BLaER1 treated with 17β-estradiol and CSF1 and Interleukin-3, amounts not matched to agents 10 nM and 100 nM (cell line): ENCODE data around the gene JMJD1C.

ENCODE experiments used
- H3K27ac ChIP-seq, 11 experiments: shearing (Covaris generic); formaldehyde crosslinking; 2 replicates each; pipeline ENCODE4 v1.8.1; 2022
- H3K27me3 ChIP-seq, 11 experiments: shearing (Covaris generic); formaldehyde crosslinking; 2 replicates each; pipeline ENCODE4 v1.8.1; 2022
- H3K36me3 ChIP-seq, 11 experiments: shearing (Covaris generic); formaldehyde crosslinking; 2 replicates each; pipeline ENCODE4 v1.8.1; 2022
- H3K4me1 ChIP-seq, 10 experiments: shearing (Covaris generic); formaldehyde crosslinking; 2 replicates each; pipeline ENCODE4 v1.8.1; 2022
- H3K4me2 ChIP-seq, 11 experiments: shearing (Covaris generic); formaldehyde crosslinking; 2 replicates each; pipeline ENCODE4 v1.8.1; 2022
- H3K4me3 ChIP-seq, 10 experiments: shearing (Covaris generic); formaldehyde crosslinking; 2 replicates each; pipeline ENCODE4 v1.8.1; 2022
- H3K9ac ChIP-seq, 11 experiments: shearing (Covaris generic); formaldehyde crosslinking; 2 replicates each; pipeline ENCODE4 v1.8.1; 2022
- H3K9me3 ChIP-seq, 11 experiments: shearing (Covaris generic); formaldehyde crosslinking; replicated peaks in 1 of 11; 2 replicates each; pipeline ENCODE4 v1.8.1; 2022
- H4K20me1 ChIP-seq, 11 experiments: shearing (Covaris generic); formaldehyde crosslinking; 2 replicates each; pipeline ENCODE4 v1.8.1; 2022
- Cebpa-rat ChIP-seq, 11 experiments: shearing (Covaris generic); IDR thresholded peaks; 2 replicates each; pipeline ENCODE4 v1.8.1; 2022

Gene JMJD1C

GRCh38 chr10:63366933-63367332, 98.8 kb downstream of the JMJD1C start:
- H3K27me3 ChIP-seq = no peaks in the 10 kb centered on the region
- H3K27ac ChIP-seq = no peak overlapping the region
- no peak overlapping the region for H3K9ac ChIP-seq
- H4K20me1 ChIP-seq = peaks cover 0 to 14% (median under 1%) of the 10 kb centered on the region in 11 experiments; a peak in 5 of 22 replicates
- no peak for TF ChIP-seq Cebpa-rat (IDR thresholded peaks at IDR 0.05)
- no peak overlapping the region for H3K4me3 ChIP-seq
- no peak overlapping the region for H3K4me2 ChIP-seq
- H3K4me1 ChIP-seq = peaks cover 6 to 14% (median 13%) of the 10 kb centered on the region in 10 experiments
- H3K9me3 ChIP-seq = no peaks in the 10 kb centered on the region
- H3K36me3 ChIP-seq = peaks cover 0 to 17% (median 5%) of the 10 kb centered on the region in 11 experiments; a peak in 7 of 22 replicates

GRCh38 chr10:63365976-63366765, 99.6 kb downstream of the JMJD1C start:
- Histone ChIP-seq H3K9ac (no peak overlapping the region), H3K9me3 (no peaks in the 10 kb centered on the region), H3K4me3 (no peak overlapping the region), H3K4me1 (peaks cover 6 to 18% (median 13%) of the 10 kb centered on the region in 10 experiments), H3K27me3 (no peaks in the 10 kb centered on the region), H3K27ac (no peak overlapping the region), H3K4me2 (no peak overlapping the region), H4K20me1 (peaks cover 0 to 14% (median 4%) of the 10 kb centered on the region in 11 experiments; a peak in 4 of 22 replicates), H3K36me3 (peaks cover 0 to 17% (median 5%) of the 10 kb centered on the region in 11 experiments; a peak in 7 of 22 replicates)
- TF ChIP-seq Cebpa-rat (IDR thresholded peaks at IDR 0.05) = no peak

- Histone ChIP-seq H3K27me3 (no peaks in the 10 kb centered on the region), H3K4me3 (no peak overlapping the region), H3K27ac (no peak overlapping the region), H3K4me1 (peaks cover 6 to 18% (median 13%) of the 10 kb centered on the region in 10 experiments), H3K9ac (no peak overlapping the region), H3K4me2 (no peak overlapping the region), H3K36me3 (peaks cover 0 to 17% (median 5%) of the 10 kb centered on the region in 11 experiments; a peak in 7 of 22 replicates), H4K20me1 (peaks cover 0 to 14% (median 0%) of the 10 kb centered on the region in 11 experiments; a peak in 4 of 22 replicates), H3K9me3 (no peaks in the 10 kb centered on the region)
- no peak for TF ChIP-seq Cebpa-rat (IDR thresholded peaks at IDR 0.05)
Observed at GRCh38 chr10:63364918-63365317, 100.9 kb downstream of the JMJD1C start.

GRCh38 chr10:63363951-63364350, 101.8 kb downstream of the JMJD1C start:
- Histone ChIP-seq H3K27me3 (no peaks in the 10 kb centered on the region), H3K9ac (no peak overlapping the region)
- no peak for TF ChIP-seq Cebpa-rat (IDR thresholded peaks at IDR 0.05)

GRCh38 chr10:63355682-63356081, 110.1 kb downstream of the JMJD1C start:
- TF ChIP-seq Cebpa-rat (IDR thresholded peaks at IDR 0.05) = no peak
- Histone ChIP-seq H3K27me3 (no peaks in the 10 kb centered on the region), H4K20me1 (peaks cover 0 to 28% (median 0%) of the 10 kb centered on the region in 11 experiments; a peak in 4 of 22 replicates), H3K4me3 (no peak overlapping the region), H3K9me3 (peaks cover 0 to 13% (median 3%) of the 10 kb centered on the region in 11 experiments; a peak in 5 of 22 replicates), H3K9ac (no peak overlapping the region), H3K4me2 (no peak overlapping the region), H3K36me3 (peaks cover 0 to 11% (median 0%) of the 10 kb centered on the region in 11 experiments; a peak in 3 of 22 replicates), H3K4me1 (peaks cover 0 to 22% (median 9%) of the 10 kb centered on the region in 10 experiments; a peak in 10 of 20 replicates), H3K27ac (no peak overlapping the region)

More at GRCh38 chr10:63363951-63364350, 101.8 kb downstream of the JMJD1C start:
- H3K4me1 ChIP-seq = peaks cover under 1 to 9% (median 3%) of the 10 kb centered on the region in 10 experiments; a peak in 17 of 20 replicates
- H3K9me3 ChIP-seq = no peaks in the 10 kb centered on the region
- H3K27ac ChIP-seq = no peak overlapping the region
- H3K4me3 ChIP-seq = no peak overlapping the region
- H3K4me2 ChIP-seq = no peak overlapping the region
- peaks cover 0 to 14% (median 0%) of the 10 kb centered on the region in 11 experiments; a peak in 4 of 22 replicates for H4K20me1 ChIP-seq
- peaks cover 0 to 17% (median 5%) of the 10 kb centered on the region in 11 experiments; a peak in 7 of 22 replicates for H3K36me3 ChIP-seq

GRCh38 chr10:63352976-63353375, 112.8 kb downstream of the JMJD1C start:
- Histone ChIP-seq H3K27ac (no peak overlapping the region), H3K36me3 (peaks cover 0 to 14% (median 2%) of the 10 kb centered on the region in 11 experiments; a peak in 9 of 22 replicates)

DNA sequence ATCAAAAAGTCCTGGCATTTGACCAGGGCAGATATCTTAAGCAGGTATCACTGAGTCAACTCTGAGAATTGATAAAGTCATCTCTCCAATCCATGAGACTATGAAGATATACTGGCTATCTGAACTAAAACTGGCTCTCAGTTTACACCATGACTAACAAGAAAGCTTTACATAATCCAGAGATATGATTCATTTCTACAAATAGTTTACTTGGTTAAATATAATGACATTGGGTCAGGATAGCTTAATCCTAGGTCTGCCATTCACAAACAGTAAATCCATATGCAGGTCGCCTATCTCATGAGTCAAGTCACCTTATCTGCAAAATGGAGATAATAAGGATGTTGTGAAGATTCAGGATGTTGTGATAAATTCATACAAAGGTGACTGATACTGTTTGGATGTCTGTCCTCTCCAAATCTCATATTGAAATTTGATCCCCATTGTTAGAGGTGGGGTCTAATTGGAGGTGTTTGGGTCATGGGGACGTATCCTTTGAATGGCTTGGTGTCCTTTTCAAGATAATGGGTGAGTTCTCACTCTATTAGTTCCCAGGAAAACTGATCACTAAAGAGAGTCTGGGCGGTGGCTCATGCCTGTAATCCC, 117.4 kb downstream of the JMJD1C start:
- H3K4me3 ChIP-seq = no peak overlapping the region
- H3K9me3 ChIP-seq = peaks cover 0 to 10% (median 0%) of the 10 kb centered on the region in 11 experiments; a peak in 5 of 22 replicates
- peaks cover 0 to 42% (median 9%) of the 10 kb centered on the region in 11 experiments; a peak in 8 of 22 replicates for H4K20me1 ChIP-seq
- no peak overlapping the region for H3K27ac ChIP-seq
- H3K4me2 ChIP-seq = no peak overlapping the region
- H3K27me3 ChIP-seq = no peaks in the 10 kb centered on the region
- no peak overlapping the region for H3K9ac ChIP-seq
- no peaks in the 10 kb centered on the region for H3K4me1 ChIP-seq
- peaks cover 0 to 15% (median 7%) of the 10 kb centered on the region in 11 experiments; a peak in 13 of 22 replicates for H3K36me3 ChIP-seq
- TF ChIP-seq Cebpa-rat (IDR thresholded peaks at IDR 0.05) = no peak

More at GRCh38 chr10:63352976-63353375, 112.8 kb downstream of the JMJD1C start:
- Histone ChIP-seq H4K20me1 (peaks cover 0 to 34% (median 0%) of the 10 kb centered on the region in 11 experiments; a peak in 5 of 22 replicates), H3K4me3 (no peak overlapping the region), H3K4me1 (peaks cover 0 to 22% (median 9%) of the 10 kb centered on the region in 10 experiments; a peak in 10 of 20 replicates), H3K4me2 (no peak overlapping the region), H3K9me3 (peaks cover 0 to 14% (median 4%) of the 10 kb centered on the region in 11 experiments; a peak in 7 of 22 replicates), H3K27me3 (no peaks in the 10 kb centered on the region), H3K9ac (no peak overlapping the region)
- no peak for TF ChIP-seq Cebpa-rat (IDR thresholded peaks at IDR 0.05)

- Histone ChIP-seq H3K4me3 (no peak overlapping the region), H3K4me2 (no peak overlapping the region), H3K27me3 (no peaks in the 10 kb centered on the region), H3K4me1 (no peaks in the 10 kb centered on the region), H3K9me3 (peaks cover 0 to 10% (median 0%) of the 10 kb centered on the region in 11 experiments; a peak in 4 of 22 replicates), H4K20me1 (peaks cover 0 to 36% (median 9%) of the 10 kb centered on the region in 11 experiments; a peak in 8 of 22 replicates), H3K36me3 (peaks cover 2 to 20% (median 10%) of the 10 kb centered on the region in 11 experiments; a peak in 12 of 22 replicates), H3K27ac (no peak overlapping the region), H3K9ac (no peak overlapping the region)
- TF ChIP-seq Cebpa-rat (IDR thresholded peaks at IDR 0.05) = no peak
Observed at GRCh38 chr10:63346015-63346441, 119.7 kb downstream of the JMJD1C start.
